Keratinocyte (primary cell): Measurements from ENCODE around the gene MGAT5. TPM values are rescaled to one million over a fixed set of nuclear protein-coding genes. Genes with fewer than 3 reads are reported as not detected.

Source experiments
- DNase-seq: peaks from one replicate; pipeline ENCODE4 v3.0.0-alpha.2; 2011; ENCODE audit warnings: low read depth, missing footprints, low spot score
- FAIRE-seq: peaks from 2 replicates; lab custom pipeline; 2011; peaks lifted over from hg19 to GRCh38; lab: Jason Lieb, UNC
- H2AFZ ChIP-seq: 2 replicates; pipeline ENCODE4 v1.6.0; 2012; ENCODE audit warnings: low read length, control low read depth, inconsistent platforms; ENCODE audit not compliant: control insufficient read depth
- H3K27ac ChIP-seq: 2 replicates; pipeline ENCODE4 v1.5.1; 2011; ENCODE audit warnings: low read length; ENCODE audit not compliant: control insufficient read depth, insufficient read depth
- H3K27me3 ChIP-seq: 3 replicates; pipeline ENCODE4 v1.6.0; 2011; ENCODE audit warnings: low read length; ENCODE audit not compliant: control insufficient read depth, insufficient read depth; ENCODE audit errors: extremely low read depth
- H3K36me3 ChIP-seq, 2 experiments: 2 replicates in 1 of 2; 3 replicates in 1 of 2; pipeline ENCODE4 v1.5.1; 2011; ENCODE audit warnings: low read length in 2 of 2, mild to moderate bottlenecking in 1 of 2; ENCODE audit not compliant: control insufficient read depth in 2 of 2, insufficient read depth in 2 of 2; ENCODE audit errors: extremely low read depth in 1 of 2
- H3K4me1 ChIP-seq: 3 replicates; pipeline ENCODE4 v1.5.1; 2011; ENCODE audit warnings: low read length; ENCODE audit not compliant: control insufficient read depth, insufficient read depth; ENCODE audit errors: extremely low read depth
- H3K4me2 ChIP-seq: 3 replicates; pipeline ENCODE4 v1.6.0; 2011; ENCODE audit warnings: low read depth, low read length; ENCODE audit not compliant: control insufficient read depth, insufficient read depth; ENCODE audit errors: extremely low read depth
- H3K4me3 ChIP-seq, 3 experiments: fragments of 200-600 bp in 1 of 3; sonication (generic) in 1 of 3; 2 replicates in 2 of 3; 3 replicates in 1 of 3; pipeline ENCODE4 v1.5.1; 2011 to 2016; ENCODE audit warnings: low read length in 3 of 3, mild to moderate bottlenecking in 3 of 3, control low read depth in 2 of 3, inconsistent platforms in 1 of 3, low read depth in 1 of 3, mixed read lengths in 1 of 3, mixed run types in 1 of 3, moderate library complexity in 1 of 3; ENCODE audit not compliant: control insufficient read depth in 2 of 3, insufficient read depth in 2 of 3; ENCODE audit errors: extremely low read depth in 1 of 3
- H3K79me2 ChIP-seq: 2 replicates; pipeline ENCODE4 v1.6.0; 2012; ENCODE audit warnings: low read length; ENCODE audit not compliant: control insufficient read depth, insufficient read depth
- H3K9ac ChIP-seq: 3 replicates; pipeline ENCODE4 v1.6.0; 2011; ENCODE audit warnings: low read length; ENCODE audit not compliant: control insufficient read depth, insufficient read depth; ENCODE audit errors: extremely low read depth
- H3K9me1 ChIP-seq: 3 replicates; pipeline ENCODE4 v1.6.0; 2011; ENCODE audit warnings: low read length; ENCODE audit not compliant: control insufficient read depth, insufficient read depth; ENCODE audit errors: extremely low read depth
- H3K9me3 ChIP-seq: 2 replicates; pipeline ENCODE4 v1.5.1; 2012; ENCODE audit warnings: low read depth, low read length; ENCODE audit not compliant: control insufficient read depth
- H4K20me1 ChIP-seq: 3 replicates; pipeline ENCODE4 v1.6.0; 2011; ENCODE audit warnings: low read length; ENCODE audit not compliant: control insufficient read depth, insufficient read depth; ENCODE audit errors: extremely low read depth
- EZH2 ChIP-seq: IDR thresholded peaks from one replicate; pipeline ENCODE4 v1.6.1; 2012; ENCODE audit warnings: inconsistent platforms, mild to moderate bottlenecking, low read length, moderate library complexity
- dilution Hi-C: fragments of 300-500 bp; cut with MboI; formaldehyde crosslinking; loops from one replicate; pipeline ENCODE4 v1.7.0; 2020; ENCODE audit warnings: low sequenced_read_pairs; ENCODE audit not compliant: extremely low pct_ligation_motif_present
- polyA plus RNA-seq, 5 experiments: library from polyadenylated mRNA; depleted of rRNA in 3 of 5; stranded (reverse) in 3 of 5; stranded (forward) in 1 of 5; unstranded in 1 of 5; fragments of >200 nt; gene quantifications; 1 replicate in 1 of 5; 2 replicates in 3 of 5; 3 replicates in 1 of 5; pipeline versions ENCODE4 v1.2.1 to v1.2.3, GENCODE V29; 2011 to 2012; ENCODE audit warnings: missing spikeins in 2 of 5, low read depth in 1 of 5, low replicate concordance in 1 of 5
- small RNA-seq, 3 experiments: library from RNA; depleted of rRNA; stranded (forward); fragments of <200 nt; gene quantifications; one replicate each; pipeline ENCODE3, GENCODE V24; 2012; ENCODE audit warnings: low read depth in 3 of 3, low replicate concordance in 1 of 3; ENCODE audit not compliant: insufficient read length in 3 of 3
- TF ChIP-seq, protein P1 (sequence below), 3 experiments: IDR thresholded peaks in 1 of 3; conservative IDR thresholded peaks in 1 of 3; optimal IDR thresholded peaks in 1 of 3; 2 replicates in 2 of 3; 3 replicates in 1 of 3; pipeline versions ENCODE3 to v1.5.1; 2011; ENCODE audit warnings: low read length in 3 of 3, mild to moderate bottlenecking in 3 of 3, moderate library complexity in 2 of 3, control low read depth in 1 of 3, inconsistent platforms in 1 of 3; ENCODE audit not compliant: insufficient read depth in 2 of 3; ENCODE audit errors: extremely low read depth in 1 of 3

The MGAT5 gene
- polyA plus RNA-seq, 1 donor (not counting 4 experiments of a cell fraction or from before 2014, with no cell fraction given): 23.0 TPM

DNA sequence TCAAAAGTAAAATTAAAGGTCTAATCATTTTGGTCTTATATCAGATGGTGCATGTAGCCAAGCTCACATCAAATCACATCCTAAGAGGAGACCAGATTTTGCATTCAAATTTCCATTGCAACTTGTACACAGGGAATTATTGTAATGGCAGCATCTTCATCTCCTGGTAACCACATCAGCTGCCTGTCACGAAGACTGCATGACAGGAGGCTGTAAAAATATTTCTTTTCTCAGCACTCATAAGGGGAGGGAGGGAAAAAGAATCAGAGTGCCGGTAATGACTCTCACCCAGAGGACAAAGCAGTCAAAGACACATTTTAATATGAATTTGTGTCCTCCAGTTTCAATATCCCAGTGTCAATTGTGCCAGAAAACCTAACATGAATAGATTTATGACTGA is 248.2 kb downstream of the MGAT5 start:
- H3K4me1 ChIP-seq: peaks cover 3% of the 10 kb centered on the region
- no peaks in the 10 kb centered on the region for H3K9me1 ChIP-seq
- H2AFZ ChIP-seq: no peak overlapping the region
- no peak overlapping the region for H3K4me2 ChIP-seq
- peaks cover 7% of the 10 kb centered on the region for H3K27me3 ChIP-seq
- H3K9ac ChIP-seq: no peak overlapping the region
- no peaks in the 10 kb centered on the region for H3K9me3 ChIP-seq
- no peaks in the 10 kb centered on the region for H3K79me2 ChIP-seq
- H4K20me1 ChIP-seq: no peaks in the 10 kb centered on the region
- H3K36me3 ChIP-seq: no peaks in the 10 kb centered on the region
- H3K4me3 ChIP-seq: no peak overlapping the region
- DNase-seq: no peak
- no peak for TF ChIP-seq EZH2
- TF ChIP-seq, protein P1, sequence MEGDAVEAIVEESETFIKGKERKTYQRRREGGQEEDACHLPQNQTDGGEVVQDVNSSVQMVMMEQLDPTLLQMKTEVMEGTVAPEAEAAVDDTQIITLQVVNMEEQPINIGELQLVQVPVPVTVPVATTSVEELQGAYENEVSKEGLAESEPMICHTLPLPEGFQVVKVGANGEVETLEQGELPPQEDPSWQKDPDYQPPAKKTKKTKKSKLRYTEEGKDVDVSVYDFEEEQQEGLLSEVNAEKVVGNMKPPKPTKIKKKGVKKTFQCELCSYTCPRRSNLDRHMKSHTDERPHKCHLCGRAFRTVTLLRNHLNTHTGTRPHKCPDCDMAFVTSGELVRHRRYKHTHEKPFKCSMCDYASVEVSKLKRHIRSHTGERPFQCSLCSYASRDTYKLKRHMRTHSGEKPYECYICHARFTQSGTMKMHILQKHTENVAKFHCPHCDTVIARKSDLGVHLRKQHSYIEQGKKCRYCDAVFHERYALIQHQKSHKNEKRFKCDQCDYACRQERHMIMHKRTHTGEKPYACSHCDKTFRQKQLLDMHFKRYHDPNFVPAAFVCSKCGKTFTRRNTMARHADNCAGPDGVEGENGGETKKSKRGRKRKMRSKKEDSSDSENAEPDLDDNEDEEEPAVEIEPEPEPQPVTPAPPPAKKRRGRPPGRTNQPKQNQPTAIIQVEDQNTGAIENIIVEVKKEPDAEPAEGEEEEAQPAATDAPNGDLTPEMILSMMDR (optimal IDR thresholded peaks at IDR 0.05 in 1 of 3, IDR thresholded peaks at IDR 0.05 in 1 of 3, conservative IDR thresholded peaks at IDR 0.05 in 1 of 3; ENCODE audit: extremely low read depth in 1 of 3, insufficient read depth in 2 of 3, low read length in 3 of 3): no peak
- no peak for FAIRE-seq
- dilution Hi-C loops: no loop called here
- H3K27ac ChIP-seq: no peak overlapping the region

Small RNA genes within 50 kb of the gene (small RNA-seq; reads per million reads assigned to genes)
- 0 reads per million in 3 experiments for gene RNA5SP104
